NCI-H526 treated with DMSO at 0.1 percent for 48 hours (cell line): ENCODE results near the gene FCAMR.

Experiments used
- DNase-seq: peaks from one replicate; lab custom pipeline; 2025; lab: John Stamatoyannopoulos, UW

Gene FCAMR

GRCh38 chr1:206998816-206999215 lies 28.6 kb upstream of the FCAMR start:
- no peak for DNase-seq

- no peak for DNase-seq
These were observed 22.5 kb upstream of the FCAMR start for GRCh38 chr1:206992790-206993189.

DNA sequence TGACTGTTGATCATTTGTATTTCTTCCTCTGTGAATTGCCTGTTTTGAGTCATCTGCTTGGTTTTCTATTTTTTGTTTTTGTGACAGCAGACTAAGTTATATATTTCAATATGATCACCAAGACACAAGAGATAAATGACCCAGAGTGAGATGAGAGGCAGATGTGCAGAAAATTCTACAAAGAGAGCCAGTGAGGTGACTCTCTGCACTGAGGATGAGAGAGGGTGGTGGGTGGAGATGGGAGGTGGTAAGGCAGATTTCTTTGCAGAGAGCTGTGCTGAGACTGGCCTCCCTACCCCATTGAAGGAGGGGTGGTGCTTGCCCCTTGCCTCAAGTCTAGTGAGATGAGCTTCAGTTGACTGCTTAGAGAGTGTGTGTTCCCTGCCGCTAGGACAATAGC lies 17.6 kb upstream of the FCAMR start:
- DNase-seq = no peak

- no peak for DNase-seq
These were observed 16.6 kb upstream of the FCAMR start for GRCh38 chr1:206986885-206987284.

DNA sequence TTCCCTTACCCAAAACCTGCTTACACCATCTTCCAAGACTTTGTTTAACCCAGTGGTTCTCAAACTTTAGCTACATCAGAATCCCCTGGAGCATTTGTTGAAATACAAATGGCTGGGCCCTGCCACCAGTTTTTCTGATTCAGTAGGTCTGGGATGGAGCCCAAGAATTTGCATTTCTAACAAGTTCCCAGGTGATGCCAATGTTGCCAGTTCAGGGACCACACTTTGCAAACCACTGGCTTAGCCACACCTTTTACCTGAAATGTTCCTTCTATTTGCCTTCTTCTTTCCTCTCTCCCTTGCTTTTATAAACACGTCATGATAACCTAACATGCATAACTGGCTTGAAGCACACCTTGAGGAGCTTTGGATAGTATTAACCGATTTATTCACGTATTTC lies 16.1 kb upstream of the FCAMR start:
- DNase-seq = no peak

- DNase-seq = no peak
These were observed 15.0 kb upstream of the FCAMR start for GRCh38 chr1:206985162-206985749.

GRCh38 chr1:206982216-206982615 lies 12.0 kb upstream of the FCAMR start:
- no peak for DNase-seq

GRCh38 chr1:206979379-206980043 lies 9.3 kb upstream of the FCAMR start:
- DNase-seq = no peak

DNA sequence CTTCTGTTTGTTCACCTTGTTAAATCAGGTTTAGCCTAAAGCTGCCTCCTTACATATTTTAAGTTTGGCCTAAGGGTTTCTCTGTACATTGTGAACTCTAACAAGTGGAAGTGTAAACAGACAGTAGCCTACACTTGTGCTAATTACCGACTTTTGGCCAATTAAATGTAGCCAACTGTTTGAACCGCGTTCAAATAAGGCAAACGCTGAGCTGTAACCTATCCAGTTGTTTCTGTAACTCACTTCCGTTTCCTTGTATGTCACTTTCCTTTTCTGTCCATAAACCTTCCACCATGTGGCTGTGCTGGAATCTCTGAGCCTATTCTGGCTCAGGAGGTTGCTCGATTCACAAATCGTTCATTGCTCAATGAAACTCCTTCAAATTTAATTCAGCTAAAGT lies 8.0 kb upstream of the FCAMR start:
- DNase-seq = no peak

- DNase-seq = no peak
These were observed 5.0 kb upstream of the FCAMR start for GRCh38 chr1:206975306-206975705.

DNA sequence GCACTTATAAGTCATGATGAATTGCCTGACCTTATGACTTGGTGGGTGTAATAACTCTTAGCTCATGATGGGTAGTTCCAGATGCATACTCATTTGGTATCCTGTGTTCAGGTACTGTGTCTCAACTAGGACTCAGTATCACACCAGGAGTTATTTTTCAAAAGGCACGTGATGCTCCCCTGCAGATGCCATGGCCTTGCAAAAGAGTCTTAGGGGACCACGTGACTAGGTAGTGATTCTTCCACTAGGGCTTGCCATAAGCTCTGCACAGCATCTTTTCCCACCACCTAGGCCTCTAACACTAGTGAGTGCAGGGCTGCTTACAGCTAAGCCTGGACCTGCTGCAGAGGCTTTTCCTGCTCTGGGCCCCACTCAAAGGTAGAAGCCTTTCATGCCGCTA lies 3.9 kb upstream of the FCAMR start:
- no peak for DNase-seq

GRCh38 chr1:206972728-206973127 lies 2.5 kb upstream of the FCAMR start:
- no peak for DNase-seq

GRCh38 chr1:206971029-206971655 lies 882 bp upstream of the FCAMR start:
- no peak for DNase-seq

DNA sequence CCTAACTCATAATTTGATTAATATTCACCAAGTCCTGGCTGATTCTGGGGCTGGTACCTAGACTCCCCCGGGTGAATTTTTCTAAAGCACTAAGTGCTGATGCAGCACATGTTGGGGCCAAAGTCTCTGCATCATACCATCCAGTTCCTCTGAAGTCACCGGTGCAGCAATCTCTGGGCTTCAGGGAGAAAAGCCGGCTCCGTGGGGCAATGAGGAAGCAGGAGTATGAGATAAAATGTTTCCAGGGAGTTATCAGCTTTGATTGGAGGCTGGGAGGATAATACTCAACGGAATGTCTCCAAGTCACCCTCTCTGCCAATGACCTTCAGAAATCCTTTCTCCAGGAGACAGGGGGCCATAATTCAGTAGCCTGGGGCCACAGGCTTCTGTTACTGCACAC lies 1.2 kb downstream of the FCAMR start:
- no peak for DNase-seq

GRCh38 chr1:206967096-206967849 lies 3.0 kb downstream of the FCAMR start:
- no peak for DNase-seq

DNA sequence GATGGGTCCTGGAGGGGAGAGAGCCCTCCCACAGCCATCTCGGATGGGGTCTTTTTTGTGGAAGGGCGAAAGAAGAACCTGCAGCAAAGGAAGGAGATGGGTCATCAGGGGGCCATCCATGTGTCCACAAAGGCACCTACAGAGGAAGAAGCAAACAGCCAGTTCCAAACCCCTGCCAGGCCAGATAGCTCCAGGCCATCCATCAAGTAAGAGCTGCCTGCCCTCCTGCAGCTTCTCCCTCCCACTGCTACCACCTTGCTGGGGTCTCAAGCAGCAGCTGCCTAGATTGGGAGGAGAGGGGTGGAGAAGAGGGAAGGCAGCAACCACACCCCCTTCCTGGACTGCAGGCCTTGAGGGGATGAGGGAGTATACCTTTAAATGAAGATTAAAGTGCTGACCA lies 4.5 kb downstream of the FCAMR start:
- DNase-seq = no peak

DNA sequence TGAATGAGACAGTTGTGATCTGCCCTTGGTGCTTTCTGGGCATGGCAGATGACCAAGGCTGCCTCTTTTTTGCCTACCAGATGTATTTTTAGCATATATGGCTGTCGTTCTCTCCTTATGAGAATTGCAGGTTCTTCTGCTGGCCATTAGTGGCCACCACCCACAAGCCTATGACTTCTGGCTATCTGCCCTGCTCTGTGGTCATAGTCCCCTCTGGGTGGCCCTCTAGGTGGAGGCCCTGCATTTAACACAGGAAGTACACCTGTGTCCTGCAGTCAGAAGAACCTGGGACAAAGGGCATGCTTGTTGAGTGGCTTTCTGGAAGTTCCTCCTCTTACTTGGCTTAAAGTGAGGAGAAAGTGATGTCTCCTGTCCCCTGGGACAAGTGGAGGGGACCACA lies 6.5 kb downstream of the FCAMR start:
- no peak for DNase-seq

- no peak for DNase-seq
These were observed 7.0 kb downstream of the FCAMR start for GRCh38 chr1:206963119-206963712.

DNA sequence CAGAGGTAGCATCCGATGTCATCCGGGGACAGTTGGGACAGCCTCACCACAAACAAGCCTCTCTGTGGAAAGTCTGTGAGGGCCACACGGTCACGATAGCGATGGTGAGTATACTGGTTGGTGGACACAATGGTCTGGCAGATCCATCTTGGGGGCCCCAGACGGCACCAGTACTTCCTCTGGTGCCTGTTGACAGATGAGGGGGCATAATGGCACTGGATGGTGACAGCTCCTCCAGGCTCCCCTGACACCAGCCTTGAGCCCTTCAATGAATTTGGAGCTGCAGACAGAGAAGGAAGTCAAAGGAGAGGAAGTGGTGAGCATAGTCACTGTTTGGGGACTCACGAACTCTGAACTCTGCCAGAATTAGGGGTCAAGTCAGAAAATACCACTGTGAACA lies 8.0 kb downstream of the FCAMR start:
- no peak for DNase-seq

GRCh38 chr1:206961668-206962067 lies 8.6 kb downstream of the FCAMR start:
- DNase-seq = no peak

GRCh38 chr1:206960676-206961386 lies 9.4 kb downstream of the FCAMR start:
- no peak for DNase-seq

- DNase-seq = no peak
These were observed 12.1 kb downstream of the FCAMR start for GRCh38 chr1:206958144-206958543.
